HCT116 (cell line): Measurements from ENCODE around the gene AOPEP. TPM values are rescaled to one million over a fixed set of nuclear protein-coding genes. Genes with fewer than 3 reads are reported as not detected.

Experiments
- ATAC-seq: fragments of 200-7000 bp; cut with Tn5 transposase; 2 replicates; pipeline ENCODE4 v1.9.1; 2020; ENCODE audit warnings: mild to moderate bottlenecking, moderate library complexity
- BruUV-seq: library from RNA; stranded (reverse); fragments of 400-500 nt; replicated peaks from 2 replicates; lab custom pipeline; 2021; lab: Mats Ljungman, UMichigan
- CTCF ChIA-PET: fragments of 300-600 bp; sonication (Branson Sonifier 250); formaldehyde crosslinking; loops from one replicate; lab custom pipeline; 2021; ENCODE audit warnings: antibody characterized with exemption; lab: Charles Lee
- POLR2A ChIA-PET: fragments of 300-600, 350-600 bp; sonication (Branson Sonifier 250); formaldehyde crosslinking; loops from one replicate; lab custom pipeline; 2021; ENCODE audit warnings: antibody characterized with exemption; lab: Charles Lee
- RAD21 ChIA-PET, 2 experiments: fragments of 300-600 bp; sonication (Branson Sonifier 250); formaldehyde crosslinking; loops; one replicate each; lab custom pipeline; 2023; ENCODE audit warnings: low total read pairs in 2 of 2; ENCODE audit not compliant: uncharacterized antibody in 2 of 2, unreplicated experiment in 2 of 2, low non-redundant PET in 1 of 2; lab: Charles Lee
- DNase-seq: peaks from one replicate; pipeline ENCODE4 v3.0.0-alpha.2; 2010; ENCODE audit warnings: low read depth, low spot score
- H2AFZ ChIP-seq: fragments of 200-600 bp; shearing (Covaris generic), sonication (generic); 2 replicates; pipeline ENCODE4 v1.6.1; 2017; ENCODE audit warnings: low read depth, mixed run types, mixed read lengths, antibody characterized with exemption, low read length; ENCODE audit not compliant: poor library complexity, severe bottlenecking
- H3K27ac ChIP-seq: 2 replicates; pipeline ENCODE4 v1.5.1; 2012; ENCODE audit warnings: low read depth, low read length
- H3K27me3 ChIP-seq: fragments of 200-600 bp; sonication (generic); 2 replicates; pipeline ENCODE4 v1.6.1; 2016; ENCODE audit warnings: mixed run types, low read length, mixed read lengths; ENCODE audit not compliant: insufficient read depth
- H3K36me3 ChIP-seq, 2 experiments: fragments of 200-500 bp in 1 of 2; fragments of 200-600 bp in 1 of 2; sonication (Bioruptor generic) in 1 of 2; sonication (generic) in 1 of 2; 2 replicates each; pipeline versions ENCODE4 v1.5.1 to v1.6.1; 2014 to 2016; ENCODE audit warnings: low read length in 2 of 2, inconsistent platforms in 1 of 2, mixed read lengths in 1 of 2, mixed run types in 1 of 2; ENCODE audit not compliant: insufficient read depth in 2 of 2, control insufficient read depth in 1 of 2
- H3K4me1 ChIP-seq, 2 experiments: fragments of 200-600 bp in 1 of 2; sonication (generic) in 1 of 2; 2 replicates each; pipeline versions ENCODE4 v1.5.1 to v1.6.1; 2012 to 2017; ENCODE audit warnings: low read length in 2 of 2, inconsistent platforms in 1 of 2, mild to moderate bottlenecking in 1 of 2, mixed read lengths in 1 of 2, mixed run types in 1 of 2, moderate library complexity in 1 of 2; ENCODE audit not compliant: insufficient read depth in 2 of 2, control insufficient read depth in 1 of 2
- H3K4me2 ChIP-seq: fragments of 200-600 bp; sonication (generic); 2 replicates; pipeline ENCODE4 v1.6.1; 2017; ENCODE audit warnings: mixed run types, low read length, mixed read lengths
- H3K4me3 ChIP-seq, 2 experiments: fragments of 200-600 bp in 1 of 2; sonication (generic) in 1 of 2; replicated peaks in 1 of 2; 2 replicates each; pipeline ENCODE4 v1.5.1; 2011 to 2016; ENCODE audit warnings: low read length in 2 of 2, control low read depth in 1 of 2, low read depth in 1 of 2, mild to moderate bottlenecking in 1 of 2, mixed read lengths in 1 of 2, mixed run types in 1 of 2
- H3K79me2 ChIP-seq: fragments of 200-600 bp; sonication (generic); 2 replicates; pipeline ENCODE4 v1.6.1; 2017; ENCODE audit warnings: mild to moderate bottlenecking, mixed run types, low read length, moderate library complexity, mixed read lengths; ENCODE audit not compliant: insufficient read depth
- H3K9ac ChIP-seq: fragments of 200-600 bp; sonication (generic); 2 replicates; pipeline ENCODE4 v1.6.1; 2016; ENCODE audit warnings: low read length, mixed read lengths
- H3K9me2 ChIP-seq: fragments of 200-600 bp; sonication (generic), shearing (Covaris generic); 2 replicates; pipeline ENCODE4 v1.6.1; 2017; ENCODE audit warnings: mixed run types, mild to moderate bottlenecking, moderate library complexity; ENCODE audit not compliant: insufficient read depth
- H3K9me3 ChIP-seq, 2 experiments: fragments of 200-500 bp in 1 of 2; fragments of 200-600 bp in 1 of 2; sonication (Bioruptor generic) in 1 of 2; sonication (generic) in 1 of 2; 2 replicates each; pipeline ENCODE4 v1.6.1; 2014 to 2017; ENCODE audit warnings: low read length in 2 of 2, mixed read lengths in 2 of 2, inconsistent platforms in 1 of 2, low read depth in 1 of 2, mild to moderate bottlenecking in 1 of 2, mixed run types in 1 of 2, moderate library complexity in 1 of 2; ENCODE audit not compliant: control insufficient read depth in 1 of 2, insufficient read depth in 1 of 2
- H4K20me1 ChIP-seq: fragments of 200-600 bp; sonication (generic), shearing (Covaris generic); 2 replicates; pipeline ENCODE4 v1.6.1; 2017; ENCODE audit warnings: mixed run types, mild to moderate bottlenecking, moderate library complexity; ENCODE audit not compliant: insufficient read depth
- CEBPB ChIP-seq: IDR thresholded peaks from 2 replicates; pipeline ENCODE4 v1.6.1; 2012; ENCODE audit warnings: low read depth
- EGR1 ChIP-seq: IDR thresholded peaks from 2 replicates; pipeline ENCODE4 v1.6.1; 2012; ENCODE audit warnings: low read depth
- ELF1 ChIP-seq: IDR thresholded peaks from 2 replicates; pipeline ENCODE4 v1.6.1; 2012; ENCODE audit warnings: low read depth, borderline replicate concordance
- EZH2 ChIP-seq: fragments of 200-600 bp; sonication (generic); IDR thresholded peaks from 2 replicates; pipeline ENCODE4 v1.6.1; 2017; ENCODE audit warnings: antibody characterized with exemption, mixed run types
- EZH2phosphoT487 ChIP-seq: fragments of 200-600 bp; IDR thresholded peaks from 2 replicates; pipeline ENCODE4 v1.6.1; 2018; ENCODE audit warnings: antibody characterized with exemption, borderline replicate concordance
- POLR2A ChIP-seq: IDR thresholded peaks from 2 replicates; pipeline ENCODE4 v1.7.0; 2011; ENCODE audit warnings: borderline replicate concordance; ENCODE audit not compliant: insufficient read depth, insufficient read length; ENCODE audit errors: extremely low read depth
- RAD21 ChIP-seq: IDR thresholded peaks from 2 replicates; pipeline ENCODE4 v1.6.1; 2012; ENCODE audit warnings: low read depth, mild to moderate bottlenecking
- SP1 ChIP-seq: IDR thresholded peaks from 2 replicates; pipeline ENCODE4 v1.6.1; 2012; ENCODE audit warnings: low read depth
- YY1 ChIP-seq: IDR thresholded peaks from 2 replicates; pipeline ENCODE4 v1.6.1; 2011; ENCODE audit warnings: low read length, low read depth, moderate library complexity, mild to moderate bottlenecking; ENCODE audit not compliant: insufficient replicate concordance; ENCODE audit errors: extremely low read depth
- ZFX ChIP-seq: fragments of 450-650 bp; IDR thresholded peaks from 2 replicates; pipeline ENCODE4 v1.6.1; 2017
- ZNF274 ChIP-seq: fragments of 200-500 bp; sonication (Bioruptor generic); IDR thresholded peaks from 2 replicates; pipeline ENCODE4 v1.6.1; 2014; ENCODE audit warnings: mild to moderate bottlenecking, low read depth, low read length, inconsistent platforms
- intact Hi-C: fragments of 100-400 bp; cut with micrococcal nuclease; formaldehyde crosslinking; loops from 2 replicates; pipeline ENCODE4 v1.10.0; 2022
- total RNA-seq: library from RNA; stranded (reverse); gene quantifications from one replicate; pipeline ENCODE4 v1.2.1, GENCODE V29; 2021; ENCODE audit not compliant: unreplicated experiment
- TF ChIP-seq, protein P1 (sequence below): IDR thresholded peaks from 2 replicates; pipeline ENCODE4 v1.6.1; 2012
- TF ChIP-seq, protein P2 (sequence below): IDR thresholded peaks from 2 replicates; pipeline ENCODE4 v1.6.1; 2012
- TF ChIP-seq, protein P3 (sequence below): IDR thresholded peaks from 2 replicates; pipeline ENCODE4 v1.6.1; 2012; ENCODE audit warnings: low read depth

AOPEP gene
- total RNA-seq, 1 experiment from 2014 or later: 15.1 TPM

GRCh38 chr9:94891183-94891582, 164.7 kb downstream of the AOPEP start (continued):
- TF ChIP-seq ELF1: no peak

- Histone ChIP-seq H3K9ac (no peak overlapping the region), H3K4me3 (no peak overlapping the region), H3K4me2 (no peak overlapping the region), H3K27ac (no peak overlapping the region), H3K4me1 (peaks cover 7 to 12% of the 10 kb centered on the region in 2 experiments; a peak in 3 of 4 replicates), H4K20me1 (no peaks in the 10 kb centered on the region), H3K36me3 (no peaks in the 10 kb centered on the region), H3K27me3 (no peaks in the 10 kb centered on the region), H3K9me3 (peaks cover 0 to 8% of the 10 kb centered on the region in 2 experiments; a peak in 1 of 4 replicates), H3K9me2 (no peaks in the 10 kb centered on the region), H2AFZ (no peak overlapping the region), H3K79me2 (no peaks in the 10 kb centered on the region)
- no TSS peak for BruUV-seq
- no peak for ATAC-seq
- RAD21 ChIA-PET: no interaction called here
- CTCF ChIA-PET: no interaction called here
- TF ChIP-seq EZH2phosphoT487 (no peak), ZFX (no peak)
- intact Hi-C loops: no loop called here
- POLR2A ChIA-PET: no interaction called here
- no peak for DNase-seq
These were observed 166.2 kb downstream of the AOPEP start for GRCh38 chr9:94892675-94893074.

GRCh38 chr9:94894094-94894699, 167.7 kb downstream of the AOPEP start:
- ChIA-PET CTCF (no interaction called here), POLR2A (no interaction called here)
- DNase-seq: no peak
- TF ChIP-seq, protein P1, sequence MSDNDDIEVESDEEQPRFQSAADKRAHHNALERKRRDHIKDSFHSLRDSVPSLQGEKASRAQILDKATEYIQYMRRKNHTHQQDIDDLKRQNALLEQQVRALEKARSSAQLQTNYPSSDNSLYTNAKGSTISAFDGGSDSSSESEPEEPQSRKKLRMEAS: no peak
- no peak for TF ChIP-seq POLR2A
- TF ChIP-seq, protein P2, sequence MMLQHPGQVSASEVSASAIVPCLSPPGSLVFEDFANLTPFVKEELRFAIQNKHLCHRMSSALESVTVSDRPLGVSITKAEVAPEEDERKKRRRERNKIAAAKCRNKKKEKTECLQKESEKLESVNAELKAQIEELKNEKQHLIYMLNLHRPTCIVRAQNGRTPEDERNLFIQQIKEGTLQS: no peak
- TF ChIP-seq SP1: no peak
- no peak for TF ChIP-seq CEBPB
- no peak for TF ChIP-seq EGR1
- no peak for TF ChIP-seq ZNF274
- TF ChIP-seq YY1: no peak
- no peak for TF ChIP-seq EZH2
- TF ChIP-seq, protein P3, sequence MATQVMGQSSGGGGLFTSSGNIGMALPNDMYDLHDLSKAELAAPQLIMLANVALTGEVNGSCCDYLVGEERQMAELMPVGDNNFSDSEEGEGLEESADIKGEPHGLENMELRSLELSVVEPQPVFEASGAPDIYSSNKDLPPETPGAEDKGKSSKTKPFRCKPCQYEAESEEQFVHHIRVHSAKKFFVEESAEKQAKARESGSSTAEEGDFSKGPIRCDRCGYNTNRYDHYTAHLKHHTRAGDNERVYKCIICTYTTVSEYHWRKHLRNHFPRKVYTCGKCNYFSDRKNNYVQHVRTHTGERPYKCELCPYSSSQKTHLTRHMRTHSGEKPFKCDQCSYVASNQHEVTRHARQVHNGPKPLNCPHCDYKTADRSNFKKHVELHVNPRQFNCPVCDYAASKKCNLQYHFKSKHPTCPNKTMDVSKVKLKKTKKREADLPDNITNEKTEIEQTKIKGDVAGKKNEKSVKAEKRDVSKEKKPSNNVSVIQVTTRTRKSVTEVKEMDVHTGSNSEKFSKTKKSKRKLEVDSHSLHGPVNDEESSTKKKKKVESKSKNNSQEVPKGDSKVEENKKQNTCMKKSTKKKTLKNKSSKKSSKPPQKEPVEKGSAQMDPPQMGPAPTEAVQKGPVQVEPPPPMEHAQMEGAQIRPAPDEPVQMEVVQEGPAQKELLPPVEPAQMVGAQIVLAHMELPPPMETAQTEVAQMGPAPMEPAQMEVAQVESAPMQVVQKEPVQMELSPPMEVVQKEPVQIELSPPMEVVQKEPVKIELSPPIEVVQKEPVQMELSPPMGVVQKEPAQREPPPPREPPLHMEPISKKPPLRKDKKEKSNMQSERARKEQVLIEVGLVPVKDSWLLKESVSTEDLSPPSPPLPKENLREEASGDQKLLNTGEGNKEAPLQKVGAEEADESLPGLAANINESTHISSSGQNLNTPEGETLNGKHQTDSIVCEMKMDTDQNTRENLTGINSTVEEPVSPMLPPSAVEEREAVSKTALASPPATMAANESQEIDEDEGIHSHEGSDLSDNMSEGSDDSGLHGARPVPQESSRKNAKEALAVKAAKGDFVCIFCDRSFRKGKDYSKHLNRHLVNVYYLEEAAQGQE: no peak
- no peak for TF ChIP-seq RAD21

More at GRCh38 chr9:94894094-94894699, 167.7 kb downstream of the AOPEP start:
- ATAC-seq: no peak
- H3K4me1 ChIP-seq: peaks cover 7 to 12% of the 10 kb centered on the region in 2 experiments; a peak in 3 of 4 replicates
- H3K27me3 ChIP-seq: no peaks in the 10 kb centered on the region
- H3K9me2 ChIP-seq: no peaks in the 10 kb centered on the region
- H3K36me3 ChIP-seq: no peaks in the 10 kb centered on the region
- no TSS peak for BruUV-seq
- H4K20me1 ChIP-seq: no peaks in the 10 kb centered on the region
- intact Hi-C loops: no loop called here
- H3K4me3 ChIP-seq: no peak overlapping the region
- RAD21 ChIA-PET: no interaction called here
- H2AFZ ChIP-seq: no peak overlapping the region
- peaks cover 0 to 8% of the 10 kb centered on the region in 2 experiments; a peak in 1 of 4 replicates for H3K9me3 ChIP-seq
- H3K79me2 ChIP-seq: no peaks in the 10 kb centered on the region
- H3K4me2 ChIP-seq: no peak overlapping the region
- H3K9ac ChIP-seq: no peak overlapping the region
- H3K27ac ChIP-seq: no peak overlapping the region
